Measurements from ENCODE around the gene TXLNA. TPM values are rescaled to one million over a fixed set of nuclear protein-coding genes. Genes with fewer than 3 reads are reported as not detected.

TXLNA gene
- total RNA-seq, 2 experiments from 2014 or later, result 64.1 to 65.8 TPM

DNA sequence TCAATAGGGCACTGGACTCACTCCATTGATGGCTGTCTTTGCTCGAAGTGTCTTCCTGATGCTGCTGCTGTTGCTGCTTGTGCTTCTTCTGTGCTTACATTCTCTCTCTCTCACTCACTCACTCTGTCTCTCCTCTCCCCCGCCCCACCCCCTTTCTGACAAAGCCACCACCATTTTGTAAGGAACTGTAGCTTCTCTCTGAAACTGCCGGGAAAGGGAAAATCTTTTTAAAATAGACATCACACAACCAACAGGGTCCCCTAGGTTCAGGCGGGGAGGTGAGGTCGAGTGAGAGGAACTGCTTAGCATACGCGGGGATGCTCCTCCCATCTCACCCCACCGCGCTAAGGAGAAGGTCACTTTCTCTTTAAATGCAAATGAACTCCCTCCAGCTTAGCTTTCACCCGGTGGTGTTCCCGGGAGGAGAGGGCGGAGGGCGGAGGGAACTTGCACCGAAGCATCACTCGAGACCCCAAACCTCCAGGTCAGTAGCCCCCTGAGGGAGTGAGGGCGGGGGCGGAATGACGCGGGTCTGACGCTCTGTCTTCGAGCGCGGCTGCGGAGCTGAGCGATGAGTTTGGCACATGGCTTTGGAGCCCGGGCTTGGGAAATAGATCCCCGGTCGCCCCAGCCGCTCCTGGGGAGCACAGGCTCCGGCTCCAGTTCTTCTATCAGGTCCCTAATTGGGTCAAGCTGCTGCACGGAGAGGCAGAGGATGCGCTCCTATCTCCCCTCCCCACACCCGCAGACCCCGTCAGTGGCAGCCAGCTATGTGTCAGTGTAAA is 20.9 kb downstream of the TXLNA start, which contains the start of gene CCDC28B:
CCDC28B (plus strand) TSS at position 370 of the 785 bp plus-strand sequence. CDS start 1,341 bp downstream, outside the sequence.
- Mint-ChIP-seq H3K27ac (peak within 1 kb of the TSS; percentile 88), H3K4me1 (peaks cover 76% of the 10 kb centered on the region), H3K36me3 (ENCODE audit: low read depth) (peaks cover 43% of the 10 kb centered on the region), H3K27me3 (no peaks in the 10 kb centered on the region), H3K9me3 (no peaks in the 10 kb centered on the region), H3K4me3 (peak within 1 kb of the TSS; percentile 81)
- ChIA-PET POLR2A (interaction anchor here (0.6 to 0.8 kb wide), 2 partner anchors 15 to 939 kb away, joined by 3 read pairs; no protein-coding TSS in a partner anchor), CTCF (interaction anchor here (0.7 to 2.2 kb wide), 7 partner anchors 9 to 91 kb away, joined by 3 to 11 read pairs (median 4); partner anchors contain the start of gene TXLNA)
- peak; percentile 69 for DNase-seq

DNA sequence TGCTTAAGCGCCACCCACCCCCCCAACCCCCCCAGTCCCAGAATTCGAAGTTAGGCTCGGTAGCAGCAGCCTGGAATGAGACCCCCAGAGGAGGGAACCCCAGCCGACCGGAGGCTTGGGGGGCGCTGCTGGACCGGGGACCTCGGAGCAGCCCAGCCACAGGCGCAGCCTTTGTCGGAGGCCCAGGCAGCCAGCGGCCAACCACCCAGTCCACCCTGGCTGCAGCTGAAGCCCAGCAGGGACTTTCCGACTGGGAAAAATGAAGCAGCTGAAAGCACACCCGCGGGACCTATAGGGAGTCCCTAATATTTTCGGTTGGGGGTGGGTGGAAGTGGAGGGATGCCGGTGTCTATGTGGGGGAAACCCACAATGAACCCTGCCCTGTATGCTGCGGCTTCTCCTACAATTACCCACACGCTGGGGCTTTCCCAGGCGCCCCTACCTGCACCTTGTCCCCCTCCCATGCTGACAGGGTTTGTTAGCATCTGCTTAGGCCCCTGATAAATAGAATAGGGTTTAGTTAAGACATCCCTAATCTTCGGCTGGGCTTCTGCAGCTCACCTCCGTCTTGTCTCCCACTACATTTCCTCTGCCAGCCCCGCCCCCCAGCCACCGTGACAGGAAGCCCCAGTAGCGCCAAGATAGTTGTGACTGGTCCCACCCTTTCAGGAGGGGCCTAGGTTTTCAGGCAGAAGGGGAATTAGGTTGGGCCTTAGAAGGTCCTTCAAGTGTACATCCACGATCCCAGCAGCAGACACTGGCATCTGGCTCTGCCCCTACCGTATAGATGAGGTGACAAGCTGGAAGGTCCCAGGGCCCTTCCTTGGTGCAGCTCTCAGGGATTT is 21.8 kb downstream of the TXLNA start:
- Mint-ChIP-seq H3K36me3 (ENCODE audit: low read depth) (peaks cover 35% of the 10 kb centered on the region), H3K4me3 (peak overlapping the region; percentile 81), H3K27me3 (no peaks in the 10 kb centered on the region), H3K27ac (peak overlapping the region; percentile 88), H3K9me3 (no peaks in the 10 kb centered on the region), H3K4me1 (peaks cover 76% of the 10 kb centered on the region)
- peak; percentile 87 for DNase-seq
- ChIA-PET POLR2A (interaction anchor here (0.6 kb wide), 1 partner anchor 940 kb away, joined by 3 read pairs; no protein-coding TSS in a partner anchor), CTCF (interaction anchor here (0.7 to 2.2 kb wide), 6 partner anchors 11 to 92 kb away, joined by 3 to 11 read pairs (median 4); partner anchors contain the start of gene TXLNA)

DNA sequence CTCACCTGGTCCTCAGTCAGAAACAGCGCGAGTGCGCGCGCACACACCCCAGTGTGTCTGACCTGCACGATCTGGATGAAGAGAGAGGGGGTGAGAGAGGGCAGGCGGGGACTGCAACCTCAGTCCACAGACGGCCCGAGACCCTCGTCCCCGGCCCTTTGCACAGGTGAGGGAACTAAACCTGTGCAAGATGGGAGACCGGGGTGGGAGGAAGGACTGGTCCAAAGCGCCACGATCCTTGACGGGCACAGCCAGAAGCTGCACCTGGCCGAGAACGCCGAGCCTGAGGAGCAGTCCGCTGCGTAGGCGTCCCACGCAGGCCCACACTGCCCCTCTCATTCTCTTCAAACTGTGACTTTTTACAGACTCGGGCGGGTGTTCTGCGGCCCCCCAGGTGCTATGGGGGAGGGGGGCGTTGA is 25.5 kb downstream of the TXLNA start:
- Mint-ChIP-seq H3K9me3 (no peaks in the 10 kb centered on the region), H3K4me1 (peaks cover 49% of the 10 kb centered on the region), H3K36me3 (ENCODE audit: low read depth) (peaks cover 22% of the 10 kb centered on the region), H3K4me3 (peak overlapping the region; percentile 88), H3K27me3 (no peaks in the 10 kb centered on the region), H3K27ac (peak overlapping the region; percentile 13)
- no peak for DNase-seq
- CTCF ChIA-PET, result interaction anchor here (1.0 to 2.9 kb wide), 2 partner anchors 10 to 11 kb away, joined by 5 to 19 read pairs; no protein-coding TSS in a partner anchor
- POLR2A ChIA-PET, result interaction anchor here (1.0 kb wide), 1 partner anchor 25 kb away, joined by 3 read pairs; the partner anchor contains the start of gene TXLNA

DNA sequence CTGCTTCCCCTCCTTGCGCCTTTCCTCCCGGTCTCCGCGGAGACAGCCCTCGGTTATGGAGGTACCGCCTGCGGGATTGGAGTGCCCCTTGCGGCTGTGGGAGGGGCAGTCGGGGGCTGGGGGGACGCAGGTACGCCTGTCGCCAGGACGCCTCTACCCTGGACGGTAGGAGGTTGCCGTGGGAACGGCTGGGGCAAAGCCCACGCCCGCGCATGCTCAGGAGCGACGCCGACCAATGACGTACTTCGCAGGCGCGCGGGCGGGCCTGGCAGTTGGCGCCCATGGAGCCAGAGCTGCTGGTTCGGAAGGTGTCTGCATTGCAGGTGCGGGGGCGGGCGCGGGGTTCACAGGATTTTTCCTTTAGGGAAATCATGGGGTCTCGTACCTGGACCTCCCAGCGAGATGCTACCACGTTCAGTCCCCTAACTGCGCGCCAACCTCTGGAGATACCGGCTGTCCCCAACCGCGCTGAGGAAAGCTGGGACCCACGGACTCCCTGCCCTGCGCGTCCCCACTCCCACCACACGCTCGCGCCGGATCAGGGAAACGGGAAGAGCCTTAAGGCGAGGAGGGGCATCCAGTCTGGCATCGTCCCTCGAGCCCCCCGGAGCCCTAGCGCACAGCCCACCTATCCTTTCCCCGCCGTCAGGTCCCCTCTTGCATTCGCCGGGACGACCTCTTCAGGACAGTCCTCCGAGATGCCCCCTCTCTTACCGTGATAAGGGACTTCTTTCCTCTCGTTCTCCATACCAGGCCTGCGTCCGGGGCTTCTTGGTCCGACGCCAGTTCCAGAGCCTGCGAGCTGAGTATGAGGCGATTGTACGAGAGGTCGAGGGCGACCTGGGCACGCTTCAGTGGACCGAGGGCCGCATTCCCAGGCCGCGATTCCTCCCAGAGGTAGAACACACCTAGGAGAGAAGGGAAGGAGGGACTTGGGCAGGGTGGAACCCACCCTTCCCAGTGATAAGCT is 26.2 kb downstream of the TXLNA start, which contains the start of gene IQCC:
IQCC (plus strand) TSS at position 271 of the 970 bp plus-strand sequence; CDS start at position 282, 11 bp downstream.
- POLR2A ChIA-PET, result interaction anchor here (0.7 to 1.0 kb wide), 2 partner anchors 26 to 154 kb away, joined by 3 read pairs; partner anchors contain the start of gene TXLNA
- peak within 1 kb of the TSS; percentile 88 for H3K4me3 Mint-ChIP-seq
- peaks cover 43% of the 10 kb centered on the region for H3K4me1 Mint-ChIP-seq
- DNase-seq, result peak; percentile 89
- no peaks in the 10 kb centered on the region for H3K27me3 Mint-ChIP-seq
- CTCF ChIA-PET, result interaction anchor here (0.8 to 2.9 kb wide), 6 partner anchors 9 to 54 kb away, joined by 3 to 19 read pairs (median 4); partner anchors contain the start of gene FAM167B
- H3K36me3 Mint-ChIP-seq (ENCODE audit: low read depth), result peaks cover 22% of the 10 kb centered on the region
- H3K9me3 Mint-ChIP-seq, result no peaks in the 10 kb centered on the region
- H3K27ac Mint-ChIP-seq, result peak within 1 kb of the TSS; percentile 89

DNA sequence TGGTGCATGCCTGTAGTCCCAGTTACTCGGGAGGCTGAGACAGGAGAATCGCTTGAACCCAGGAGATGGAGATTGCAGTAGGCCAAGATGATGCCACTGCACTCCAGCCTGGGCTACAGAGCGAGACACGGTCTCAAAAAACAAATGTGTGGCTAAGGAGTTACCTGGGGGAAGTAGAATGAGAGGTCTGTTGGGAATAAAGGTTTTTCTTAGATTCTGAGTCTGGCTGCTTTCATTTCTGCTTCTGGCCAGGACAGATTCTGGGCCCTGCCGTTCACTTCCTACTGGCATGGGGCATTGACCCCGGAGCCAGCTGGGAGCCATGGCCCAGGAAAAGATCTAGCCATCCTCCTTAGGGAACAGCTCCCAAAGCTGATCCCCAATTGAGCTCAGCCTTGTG is 29.0 kb downstream of the TXLNA start:
- no peaks in the 10 kb centered on the region for H3K27me3 Mint-ChIP-seq
- no peak for DNase-seq
- no peaks in the 10 kb centered on the region for H3K9me3 Mint-ChIP-seq
- peaks cover 13% of the 10 kb centered on the region for H3K36me3 Mint-ChIP-seq (ENCODE audit: low read depth)
- no peak overlapping the region for H3K4me3 Mint-ChIP-seq
- H3K27ac Mint-ChIP-seq, result no peak overlapping the region
- CTCF ChIA-PET, result no interaction called here
- peaks cover 26% of the 10 kb centered on the region for H3K4me1 Mint-ChIP-seq
- POLR2A ChIA-PET, result no interaction called here

DNA sequence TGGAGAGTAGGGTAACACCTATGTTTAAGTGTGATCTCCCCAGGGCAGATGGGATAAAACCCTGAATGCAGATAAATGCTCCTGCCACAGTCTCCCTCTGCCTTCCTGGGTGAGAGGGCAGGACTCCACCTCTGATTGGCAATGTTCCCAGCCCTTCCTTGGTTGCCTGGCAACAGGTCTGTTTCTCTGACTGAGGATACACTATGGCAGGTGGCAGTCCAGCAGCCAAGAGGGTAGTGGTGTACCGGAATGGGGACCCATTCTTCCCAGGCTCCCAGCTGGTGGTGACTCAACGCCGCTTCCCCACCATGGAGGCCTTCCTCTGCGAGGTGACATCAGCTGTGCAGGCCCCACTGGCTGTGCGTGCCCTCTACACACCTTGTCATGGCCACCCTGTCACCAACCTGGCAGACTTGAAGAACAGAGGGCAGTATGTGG is 29.4 kb downstream of the TXLNA start, which contains the start of gene DCDC2B:
DCDC2B (plus strand) TSS at position 199 of the 438 bp plus-strand sequence; CDS start at position 204, 5 bp downstream.
- peaks cover 24% of the 10 kb centered on the region for H3K4me1 Mint-ChIP-seq
- H3K4me3 Mint-ChIP-seq, result no peak within 1 kb of the TSS
- no peaks in the 10 kb centered on the region for H3K27me3 Mint-ChIP-seq
- ChIA-PET POLR2A (no interaction called here), CTCF (no interaction called here)
- H3K27ac Mint-ChIP-seq, result peak within 1 kb of the TSS; percentile 36
- DNase-seq, result no peak
- peaks cover 12% of the 10 kb centered on the region for H3K36me3 Mint-ChIP-seq (ENCODE audit: low read depth)
- no peaks in the 10 kb centered on the region for H3K9me3 Mint-ChIP-seq

DNA sequence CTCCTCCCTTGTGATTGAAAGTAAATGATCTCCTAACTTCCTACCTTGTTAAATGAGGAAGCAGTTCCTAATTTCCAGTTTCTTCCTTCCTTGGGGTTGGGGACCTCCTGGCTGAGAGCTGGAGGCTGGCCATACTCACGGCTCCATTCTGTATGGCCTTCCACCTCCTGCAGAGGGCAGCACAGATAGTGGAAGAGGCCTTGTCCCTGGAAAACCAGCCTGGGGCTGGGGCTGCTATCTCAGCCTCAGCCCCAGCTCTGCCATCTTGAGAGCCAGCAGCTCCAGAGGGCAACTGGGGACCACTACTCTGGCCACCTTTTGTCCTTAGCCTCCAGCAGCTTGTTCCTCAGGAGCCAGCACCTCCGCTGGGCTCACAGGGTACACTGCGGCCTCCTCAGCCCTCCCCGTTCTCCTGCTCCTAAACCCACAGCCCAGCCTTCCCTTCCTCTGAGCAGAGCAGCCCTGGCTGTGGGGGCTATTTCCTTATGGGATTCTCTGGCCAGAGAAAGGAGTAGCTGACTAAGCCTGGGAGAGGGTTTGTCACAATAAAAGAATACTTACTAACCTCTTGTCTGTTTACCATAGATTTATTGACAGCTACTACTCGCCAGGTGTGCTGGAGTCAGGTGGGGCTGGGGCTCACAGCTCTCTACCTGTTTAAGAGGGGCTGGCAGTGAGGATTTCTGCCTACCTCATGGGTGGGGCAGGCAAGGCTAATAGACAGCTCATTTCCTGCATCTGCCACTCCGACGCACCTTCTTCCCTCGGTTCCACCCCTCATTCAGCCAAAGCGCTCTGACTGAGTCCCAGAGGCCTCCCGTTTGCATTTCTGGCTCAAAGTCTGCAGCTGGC is 36.4 kb downstream of the TXLNA start:
- Mint-ChIP-seq H3K36me3 (ENCODE audit: low read depth) (peaks cover 5% of the 10 kb centered on the region), H3K27ac (peak overlapping the region; percentile 80), H3K4me1 (peaks cover 26% of the 10 kb centered on the region), H3K27me3 (no peaks in the 10 kb centered on the region), H3K9me3 (no peaks in the 10 kb centered on the region), H3K4me3 (no peak overlapping the region)
- CTCF ChIA-PET, result interaction anchor here (0.5 to 2.6 kb wide), 36 partner anchors 9 to 277 kb away, joined by 3 to 19 read pairs (median 5); partner anchors contain the start of genes CCDC28B, HDAC1, IQCC and LCK
- POLR2A ChIA-PET, result interaction anchor here (0.6 to 1.2 kb wide), 6 partner anchors 16 to 120 kb away, joined by 3 to 6 read pairs (median 4); partner anchors contain the start of genes CCDC28B, MARCKSL1 and TXLNA
- peak; percentile 74 for DNase-seq

DNA sequence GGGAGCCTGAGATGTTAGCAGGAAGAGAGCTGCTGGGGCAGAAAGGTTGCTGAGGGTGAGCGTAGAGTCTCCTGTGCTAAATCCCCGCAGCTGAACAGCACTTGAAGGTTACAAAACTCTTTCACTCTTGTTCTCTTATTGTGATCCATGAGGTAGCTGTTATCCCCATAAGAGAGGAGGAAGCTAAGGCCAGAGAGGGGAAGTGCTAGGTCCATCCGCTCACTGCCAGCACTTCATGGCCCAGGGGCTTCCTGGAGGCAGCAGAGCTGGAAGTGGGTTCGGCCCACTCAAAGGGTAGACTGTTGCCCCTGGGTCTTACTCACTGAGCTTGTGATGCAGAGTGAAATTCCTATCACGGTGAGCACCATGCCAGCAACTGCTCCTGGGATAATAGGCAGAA is 37.1 kb downstream of the TXLNA start:
- peaks cover 5% of the 10 kb centered on the region for H3K36me3 Mint-ChIP-seq (ENCODE audit: low read depth)
- POLR2A ChIA-PET, result interaction anchor here (0.6 to 1.2 kb wide), 3 partner anchors 10 to 119 kb away, joined by 3 to 4 read pairs (median 4); partner anchors contain the start of genes MARCKSL1 and TXLNA
- no peak overlapping the region for H3K27ac Mint-ChIP-seq

DNA sequence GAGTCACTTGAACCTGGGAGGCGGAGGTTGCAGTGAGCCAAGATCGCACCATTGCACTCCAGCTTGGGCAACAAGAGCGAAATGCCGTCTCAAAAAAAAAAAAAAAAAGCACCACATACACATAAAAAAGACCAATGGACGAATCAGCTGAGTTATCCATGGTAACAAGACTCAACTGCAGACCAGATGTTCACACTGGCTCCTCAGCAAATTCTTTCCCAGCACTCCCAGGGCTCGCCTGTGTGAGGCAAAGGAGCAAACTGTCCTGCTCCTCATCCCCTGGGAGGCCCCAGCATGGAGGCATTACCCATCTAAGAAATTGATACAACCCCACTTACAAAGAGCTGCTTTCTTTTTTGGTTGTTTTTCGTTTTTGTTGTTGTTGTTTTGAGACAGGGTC is 39.5 kb downstream of the TXLNA start:
- peaks cover 12% of the 10 kb centered on the region for H3K36me3 Mint-ChIP-seq (ENCODE audit: low read depth)
- DNase-seq, result no peak
- no peak overlapping the region for H3K27ac Mint-ChIP-seq
- H3K9me3 Mint-ChIP-seq, result no peaks in the 10 kb centered on the region
- H3K27me3 Mint-ChIP-seq, result no peaks in the 10 kb centered on the region
- H3K4me3 Mint-ChIP-seq, result no peak overlapping the region
- ChIA-PET POLR2A (interaction anchor here (0.7 kb wide), 1 partner anchor 1260 kb away, joined by 6 read pairs; no protein-coding TSS in a partner anchor), CTCF (interaction anchor here (0.7 kb wide), 1 partner anchor 134 kb away, joined by 3 read pairs; no protein-coding TSS in a partner anchor)
- peaks cover 48% of the 10 kb centered on the region for H3K4me1 Mint-ChIP-seq

More for the DNA sequence above, 37.1 kb downstream of the TXLNA start:
- CTCF ChIA-PET, result interaction anchor here (0.6 to 2.6 kb wide), 20 partner anchors 10 to 204 kb away, joined by 3 to 19 read pairs (median 6); partner anchors contain the start of genes CCDC28B, IQCC, LCK and MARCKSL1
- Mint-ChIP-seq H3K27me3 (no peaks in the 10 kb centered on the region), H3K9me3 (no peaks in the 10 kb centered on the region), H3K4me3 (no peak overlapping the region), H3K4me1 (peaks cover 33% of the 10 kb centered on the region)
- DNase-seq, result no peak

DNA sequence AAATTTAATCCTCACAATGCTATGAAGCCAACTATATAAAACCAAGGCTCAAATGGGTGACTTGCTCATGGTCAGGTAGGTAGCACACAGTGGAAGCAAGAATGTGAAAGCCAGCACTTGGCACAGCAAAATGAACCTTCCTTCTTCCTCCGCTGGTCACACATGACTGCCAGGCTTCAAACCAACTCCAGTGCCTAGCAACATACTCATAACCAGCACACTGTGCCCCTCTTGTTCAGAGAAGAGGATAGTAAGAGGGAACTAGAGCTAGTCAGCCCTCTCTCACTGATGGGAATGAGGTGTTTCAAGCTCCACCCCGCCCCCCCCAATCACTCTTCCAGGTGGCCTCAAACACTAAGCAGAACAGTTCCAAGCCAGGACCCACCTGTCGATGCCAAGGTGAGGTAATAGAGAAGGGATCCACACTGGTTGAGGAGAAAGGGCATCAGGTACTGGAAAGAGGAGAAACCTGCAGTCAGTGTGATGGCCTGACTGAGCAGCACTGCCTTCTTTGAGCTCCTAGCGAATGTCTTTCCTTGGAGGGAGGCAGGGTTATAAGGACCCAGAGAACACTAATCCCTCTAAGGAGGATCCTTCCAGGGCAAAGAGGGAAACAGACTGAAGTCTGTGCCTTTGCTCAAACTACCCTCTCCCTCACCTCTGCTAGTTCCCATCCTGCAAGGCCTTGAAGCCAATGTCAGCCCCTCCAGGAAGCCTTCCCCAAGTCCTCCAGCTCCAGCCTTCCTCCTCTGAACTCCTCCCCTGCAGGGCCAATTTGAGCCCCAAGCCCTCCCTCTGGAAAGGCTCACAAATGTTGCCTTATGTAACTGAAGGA is 41.5 kb downstream of the TXLNA start:
- no peaks in the 10 kb centered on the region for H3K27me3 Mint-ChIP-seq
- peaks cover 49% of the 10 kb centered on the region for H3K4me1 Mint-ChIP-seq
- H3K4me3 Mint-ChIP-seq, result peak overlapping the region; percentile 99
- H3K9me3 Mint-ChIP-seq, result no peaks in the 10 kb centered on the region
- DNase-seq, result no peak
- peaks cover 20% of the 10 kb centered on the region for H3K36me3 Mint-ChIP-seq (ENCODE audit: low read depth)
- ChIA-PET POLR2A (no interaction called here), CTCF (interaction anchor here (0.8 to 1.4 kb wide), 3 partner anchors 9 to 27 kb away, joined by 3 to 5 read pairs (median 4); no protein-coding TSS in a partner anchor)
- H3K27ac Mint-ChIP-seq, result peak overlapping the region; percentile 97

Data from activated CD4-positive, alpha-beta T cell treated with anti-CD3 and anti-CD28 coated beads, Interleukin-2, amount 10 ng/mL, durations not matched to agents 7 days and 5 days (primary cell).